D341Med (cell line): ENCODE measurements around the gene JAZF1.

ENCODE experiments used
- DNase-seq: peaks from one replicate; pipeline ENCODE4 v3.0.0; 2012; ENCODE audit warnings: low spot score

The JAZF1 gene

GRCh38 chr7:27835376-27835775 lies 345.2 kb downstream of the JAZF1 start:
- no peak for DNase-seq

- no peak for DNase-seq
These were observed 346.2 kb downstream of the JAZF1 start for GRCh38 chr7:27834179-27834921.

DNA sequence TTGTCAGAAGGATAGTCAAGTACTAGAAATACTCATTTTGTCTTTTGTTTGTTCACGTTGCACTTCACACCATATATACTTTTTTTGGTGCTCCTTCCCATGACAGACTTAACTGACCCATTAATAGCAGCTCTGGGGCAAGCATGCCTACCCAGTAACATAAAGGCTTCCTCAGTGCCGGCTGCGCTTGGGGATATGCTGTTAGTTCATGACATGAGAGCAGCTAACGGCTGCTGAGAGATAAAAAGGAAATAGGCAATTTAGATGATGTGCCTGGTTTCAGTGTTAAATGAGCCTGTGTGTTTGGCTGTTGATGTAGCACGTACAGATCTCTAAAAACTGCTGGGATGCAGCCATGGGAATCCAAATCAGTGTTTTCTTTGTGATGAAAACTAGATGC lies 354.2 kb downstream of the JAZF1 start:
- no peak for DNase-seq

- no peak for DNase-seq
These were observed 354.7 kb downstream of the JAZF1 start for GRCh38 chr7:27825891-27826290.

DNA sequence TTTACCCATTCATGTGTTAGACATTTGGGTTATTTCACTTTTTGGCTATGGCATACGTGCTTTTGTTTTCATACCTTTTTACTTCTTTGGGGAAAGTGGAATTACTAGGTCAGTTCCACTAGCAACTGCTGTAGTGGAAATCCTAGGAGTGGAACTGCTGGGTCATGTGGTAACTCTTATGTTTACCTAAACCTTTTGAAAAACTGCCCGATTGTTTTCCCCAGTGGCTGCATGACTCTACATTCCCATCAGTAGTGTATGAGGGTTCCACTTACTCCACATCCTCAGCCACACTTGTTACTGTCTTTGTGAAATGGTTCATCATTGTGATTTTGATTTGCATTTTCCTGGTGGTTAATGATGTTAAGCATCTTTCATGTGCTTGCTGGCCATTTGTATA lies 358.4 kb downstream of the JAZF1 start:
- DNase-seq: no peak

DNA sequence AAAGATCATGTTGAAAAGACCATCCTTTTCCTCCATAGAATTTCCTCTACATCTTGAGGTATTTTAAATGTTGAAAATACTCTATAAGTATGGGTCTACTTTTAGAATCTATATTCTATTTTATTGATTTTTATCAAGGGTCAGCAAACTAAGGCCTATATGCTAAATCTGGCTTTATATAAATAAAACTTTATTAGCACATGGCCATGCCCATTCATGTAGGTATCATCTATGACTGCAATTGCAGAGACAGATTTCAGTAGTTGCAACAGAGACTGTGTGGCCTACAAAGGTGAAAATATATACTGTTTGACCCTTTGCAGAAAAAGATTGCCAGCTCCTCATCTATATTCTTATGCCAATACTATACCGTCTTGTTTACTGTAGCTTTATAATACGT lies 367.9 kb downstream of the JAZF1 start:
- no peak for DNase-seq

DNA sequence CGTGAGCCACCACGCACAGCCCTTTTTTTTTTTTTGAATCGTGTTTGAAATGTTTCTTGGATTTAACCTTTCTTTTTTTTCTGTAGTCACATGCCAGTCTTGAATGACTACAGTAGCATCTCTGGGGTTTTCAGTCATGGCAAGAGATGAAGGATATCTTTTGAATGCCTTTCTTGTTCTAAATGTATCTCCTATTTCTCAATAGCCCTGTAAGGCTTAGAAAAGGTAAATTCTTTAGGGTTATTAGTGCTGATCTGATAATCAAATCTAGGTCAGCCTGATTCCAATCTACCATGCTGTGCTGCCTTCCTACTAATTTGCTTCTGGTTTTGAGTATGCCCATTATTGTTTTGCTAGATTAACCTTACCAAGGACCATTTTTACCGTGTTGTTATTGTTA lies 370.4 kb downstream of the JAZF1 start:
- no peak for DNase-seq

- no peak for DNase-seq
These were observed 372.0 kb downstream of the JAZF1 start for GRCh38 chr7:27808626-27809025.

GRCh38 chr7:27804139-27804538 lies 376.5 kb downstream of the JAZF1 start:
- DNase-seq: no peak

- no peak for DNase-seq
These were observed 377.6 kb downstream of the JAZF1 start for GRCh38 chr7:27802999-27803398.

- DNase-seq: no peak
These were observed 381.4 kb downstream of the JAZF1 start for GRCh38 chr7:27799212-27799611.

DNA sequence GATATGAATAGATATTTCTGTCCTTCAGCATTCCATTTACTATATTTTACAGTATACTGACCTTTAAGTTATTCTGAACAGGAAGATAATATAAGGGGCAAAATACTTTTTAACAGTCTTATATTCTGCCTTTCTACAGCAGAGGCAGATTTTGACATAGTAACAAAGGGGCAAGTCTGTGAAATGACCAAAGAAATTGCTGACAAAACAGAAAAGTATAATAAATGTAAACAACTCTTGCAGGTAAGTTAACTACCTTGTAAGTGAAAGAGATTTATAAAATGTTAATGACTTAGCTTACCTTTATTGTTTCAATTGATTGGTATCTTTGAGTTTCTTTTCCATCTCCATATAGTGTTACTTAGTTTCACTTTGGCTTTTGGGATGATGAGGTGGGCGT lies 384.6 kb downstream of the JAZF1 start:
- DNase-seq: no peak

GRCh38 chr7:27793780-27794179 lies 386.8 kb downstream of the JAZF1 start:
- no peak for DNase-seq

GRCh38 chr7:27788437-27788836 lies 392.2 kb downstream of the JAZF1 start:
- DNase-seq: no peak

DNA sequence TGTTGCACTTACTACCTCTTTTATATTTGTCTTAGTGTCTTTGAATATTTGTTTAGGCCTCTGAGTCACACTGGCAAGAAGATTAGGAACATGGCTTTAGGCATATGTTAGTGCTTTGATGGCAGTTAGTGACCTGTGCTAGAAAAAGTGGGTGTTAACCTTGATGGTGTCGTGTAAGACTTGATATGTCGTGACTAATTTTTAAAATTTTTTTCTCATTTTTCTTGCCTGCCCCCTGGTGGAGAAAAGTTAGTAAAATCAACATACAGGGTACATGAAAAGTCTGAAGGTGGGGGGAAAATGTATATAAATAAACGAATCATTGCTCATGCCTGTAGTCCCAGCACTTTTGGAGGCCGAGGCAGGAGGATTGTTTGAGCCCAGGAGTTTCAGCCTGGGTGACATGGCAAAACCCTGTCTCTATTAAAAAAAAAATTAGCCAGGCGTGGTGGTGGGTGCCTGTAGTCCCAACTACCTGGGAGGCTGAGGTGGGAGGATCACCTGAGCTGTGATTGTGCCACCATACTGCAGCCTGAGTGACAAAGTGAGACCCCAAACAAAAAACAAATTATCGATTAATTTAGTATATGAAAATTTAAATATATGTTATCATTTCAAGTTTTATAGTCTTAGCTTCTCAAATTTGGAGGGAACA lies 396.1 kb downstream of the JAZF1 start:
- DNase-seq: peak; percentile 28

DNA sequence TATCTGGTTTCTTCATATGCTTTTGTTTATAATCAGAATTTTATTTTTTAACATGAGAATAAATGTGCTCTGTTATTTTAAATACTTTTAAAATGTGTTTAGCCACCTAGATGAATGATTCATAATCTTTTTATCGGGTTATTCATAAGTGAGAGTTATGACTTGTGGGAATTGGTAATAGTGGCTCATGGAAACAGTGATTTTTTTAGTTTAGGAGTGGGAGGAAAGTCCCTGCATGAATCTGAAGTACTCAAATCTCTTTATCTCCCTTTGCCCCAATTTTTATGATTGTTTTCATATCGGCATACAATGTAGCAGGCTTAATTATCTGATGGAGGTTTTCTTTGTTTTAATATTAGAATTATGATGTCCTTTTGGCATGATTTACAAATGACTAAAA lies 397.7 kb downstream of the JAZF1 start:
- no peak for DNase-seq

GRCh38 chr7:27781188-27781587 lies 399.4 kb downstream of the JAZF1 start:
- DNase-seq: no peak
